Stimulated activated CD4-positive, alpha-beta T cell treated with anti-CD3 and anti-CD28 coated beads, TNF-alpha, amount 100 ng/mL, for 48 hours (primary cell): ENCODE data around the gene VEZT.
A peak's percentile ranks its signal among the peaks of the same experiment; 100 is the strongest.

ENCODE experiments used
- DNase-seq, 3 donors: peaks; one replicate each; pipeline ENCODE4 v3.0.0-alpha.2; 2020; ENCODE audit warnings: low read depth in 3 of 3

The VEZT gene

DNA sequence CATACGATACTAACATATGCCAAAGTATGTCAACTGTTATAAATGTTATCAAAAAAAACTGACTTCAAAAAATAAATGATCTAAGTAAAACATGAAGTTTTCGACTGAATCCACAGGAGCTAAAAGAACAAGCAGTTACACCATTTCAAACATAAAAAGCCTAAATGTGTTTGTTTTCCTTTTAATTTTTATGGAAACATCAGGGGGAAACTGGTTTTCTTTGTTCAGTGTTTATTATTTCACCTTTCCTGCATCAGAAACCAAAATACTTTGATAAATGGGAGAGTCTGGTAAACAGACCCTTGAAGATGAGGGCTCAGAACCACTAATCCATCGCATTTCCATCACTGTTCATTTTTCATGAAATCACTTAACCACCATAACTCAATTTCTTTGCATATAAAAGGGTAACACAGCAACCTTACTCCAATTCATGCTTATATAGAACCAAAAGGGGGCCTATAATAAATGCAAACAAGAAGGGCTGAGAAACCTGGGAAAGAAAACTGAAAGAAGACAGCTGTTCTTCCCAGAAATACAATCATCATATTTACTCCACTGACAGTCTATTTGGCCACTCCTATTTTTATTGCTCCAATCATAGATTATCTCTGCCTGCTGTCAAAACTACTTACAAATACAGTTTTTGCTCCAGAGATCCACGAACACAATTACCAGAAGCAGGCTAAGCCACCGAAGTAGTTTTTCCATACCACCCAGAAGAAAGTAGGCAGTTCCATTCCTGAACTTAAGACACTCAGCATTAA lies 17.3 kb upstream of the VEZT start:
- no peak for DNase-seq

DNA sequence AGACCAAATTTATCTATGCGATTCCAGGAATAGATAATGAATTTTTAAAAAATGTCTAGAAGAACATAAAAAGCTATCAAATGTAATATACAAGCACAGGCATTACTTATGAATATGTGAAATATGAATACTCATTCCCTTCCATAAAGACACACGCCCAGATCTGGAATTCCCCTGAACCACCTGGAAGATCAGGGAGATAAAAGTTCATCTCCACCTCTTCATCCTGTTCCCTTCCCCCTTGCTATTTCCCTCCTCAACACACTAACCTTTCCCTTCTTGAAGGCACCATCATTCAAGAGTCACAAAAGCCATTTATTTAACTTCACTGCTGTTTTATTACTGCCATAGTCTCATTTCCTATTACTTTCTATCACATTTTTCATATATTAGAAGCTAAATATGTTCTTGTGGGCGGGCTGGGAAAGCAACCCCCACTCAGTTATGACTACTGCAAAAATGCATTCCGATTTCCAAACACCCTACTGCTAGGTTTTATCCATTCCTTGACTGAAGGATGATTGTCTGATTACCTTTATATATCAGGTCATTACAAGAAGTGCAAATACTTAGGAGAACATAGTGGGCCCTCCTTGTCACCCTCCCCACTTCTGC lies 16.4 kb upstream of the VEZT start:
- no peak for DNase-seq

DNA sequence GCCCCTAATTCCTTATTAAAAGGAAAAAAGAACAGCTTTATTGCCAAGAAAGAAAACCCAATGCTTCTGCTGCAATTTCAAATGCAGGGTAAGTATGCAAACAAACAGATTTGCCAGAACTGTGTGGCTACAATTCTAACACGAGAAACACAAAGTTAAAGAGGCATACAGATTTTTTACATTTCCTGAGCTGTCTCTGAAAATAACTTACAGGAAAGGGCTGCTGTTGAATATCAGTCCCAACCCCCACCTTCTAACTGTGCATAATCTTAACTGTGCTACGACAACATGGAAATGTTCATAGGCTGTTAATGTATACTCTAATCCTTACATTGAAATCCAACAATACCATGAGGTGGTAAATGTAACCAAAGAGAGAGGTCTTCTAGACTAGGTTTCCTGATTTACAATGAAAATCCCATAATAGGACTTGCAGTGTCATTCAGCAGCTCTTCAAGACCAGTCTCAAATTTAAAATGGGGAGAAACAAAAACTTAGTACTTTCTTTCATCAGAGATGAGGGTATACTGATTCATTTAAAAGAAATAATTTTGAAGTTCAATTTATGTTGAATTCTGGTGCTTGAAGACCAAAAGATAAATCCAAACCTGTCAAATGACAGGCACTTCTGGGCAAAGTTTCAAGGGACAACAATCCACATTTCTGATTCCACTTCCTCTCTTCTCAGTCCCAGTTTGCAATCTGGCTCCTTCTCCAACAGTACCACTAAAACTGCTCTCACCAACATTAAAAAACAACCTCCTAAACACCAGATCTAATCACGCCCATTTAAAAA lies 14.7 kb upstream of the VEZT start:
- DNase-seq, result no peak

DNA sequence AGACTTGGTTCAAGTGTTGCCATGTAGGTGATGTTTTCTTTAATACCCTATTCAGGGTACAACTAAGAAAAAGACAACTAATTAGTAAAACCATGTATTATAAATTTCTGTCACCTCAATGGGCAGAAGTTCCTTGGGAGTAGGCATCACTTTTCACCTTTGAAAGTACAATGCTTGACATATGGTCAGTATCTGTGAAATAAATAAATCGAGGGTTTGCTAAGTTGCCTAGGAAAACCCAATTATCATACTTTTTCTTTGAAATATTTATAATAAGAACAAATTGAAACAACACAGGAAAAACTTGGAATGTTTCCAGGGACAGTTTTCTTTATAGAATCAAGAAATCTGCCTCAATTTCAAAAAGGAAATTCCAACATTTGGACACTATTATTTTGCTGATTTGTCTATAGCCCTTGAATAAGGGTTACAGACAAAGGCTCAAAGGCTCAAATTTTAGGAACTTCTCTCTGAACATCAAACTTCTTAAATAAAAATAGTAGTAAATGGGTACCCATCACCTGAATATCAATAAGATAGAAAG lies 14.0 kb upstream of the VEZT start:
- DNase-seq, result no peak

DNA sequence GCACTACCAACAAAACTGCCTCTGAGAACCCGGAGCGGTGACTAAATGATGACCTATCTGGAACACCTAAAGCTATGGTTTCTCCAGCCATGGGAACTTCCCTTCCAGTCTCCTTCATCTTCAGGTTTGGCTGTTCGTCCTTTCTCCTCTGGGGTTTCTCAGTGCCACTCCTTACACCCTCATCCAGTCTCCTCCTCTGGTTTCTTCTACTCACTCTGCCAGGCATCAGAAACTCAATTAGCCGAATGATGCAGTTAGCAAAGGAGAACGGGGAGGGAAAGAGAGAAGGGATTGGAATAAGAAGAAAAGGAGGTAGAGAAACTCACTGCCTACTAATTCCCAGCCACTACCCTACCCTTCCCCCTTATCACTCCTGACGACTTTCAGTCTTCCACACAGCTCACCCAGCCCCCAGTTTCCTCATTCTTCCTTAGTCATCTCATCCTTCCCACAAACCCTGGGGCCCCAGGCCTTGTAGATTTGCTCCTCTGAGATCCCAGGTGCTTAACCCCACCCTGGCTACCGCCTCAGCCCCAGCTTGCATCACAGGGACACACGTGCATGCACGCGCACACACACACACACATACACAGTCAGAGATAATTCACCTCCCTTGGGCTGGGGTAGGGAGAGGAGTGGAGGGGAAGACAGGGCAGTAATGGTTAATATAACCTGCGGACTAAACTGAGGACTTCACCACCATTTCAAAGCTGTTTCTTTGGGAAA lies 13.3 kb upstream of the VEZT start:
- no peak for DNase-seq

DNA sequence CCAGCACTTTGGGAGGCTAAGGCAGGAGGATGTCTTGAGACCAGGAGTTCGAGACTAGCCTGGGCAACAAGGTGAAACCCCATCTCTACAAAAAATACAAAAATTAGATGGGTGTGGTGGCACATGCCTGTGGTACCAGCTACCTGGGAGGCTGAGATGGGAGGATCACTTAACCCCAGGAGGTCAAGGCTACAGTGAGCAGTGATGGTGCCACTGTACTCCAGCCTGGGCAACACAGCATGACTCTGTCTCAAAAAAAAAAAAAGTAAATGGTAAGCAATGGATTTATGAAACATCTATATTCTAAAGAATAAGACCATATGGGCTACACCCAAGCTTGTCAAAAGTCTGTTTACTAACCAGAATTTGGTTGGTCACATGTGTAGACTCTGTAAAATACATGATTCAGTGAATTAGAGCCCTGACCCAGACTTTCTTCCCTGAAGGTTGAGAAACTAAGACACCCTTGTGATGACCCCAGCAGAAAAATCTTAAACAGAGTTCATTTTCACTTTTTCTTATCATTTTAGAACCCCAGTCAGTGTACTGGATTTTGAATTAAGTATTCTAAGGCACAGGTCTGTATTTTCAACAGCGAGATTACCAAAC lies 12.5 kb upstream of the VEZT start:
- DNase-seq, result no peak

DNA sequence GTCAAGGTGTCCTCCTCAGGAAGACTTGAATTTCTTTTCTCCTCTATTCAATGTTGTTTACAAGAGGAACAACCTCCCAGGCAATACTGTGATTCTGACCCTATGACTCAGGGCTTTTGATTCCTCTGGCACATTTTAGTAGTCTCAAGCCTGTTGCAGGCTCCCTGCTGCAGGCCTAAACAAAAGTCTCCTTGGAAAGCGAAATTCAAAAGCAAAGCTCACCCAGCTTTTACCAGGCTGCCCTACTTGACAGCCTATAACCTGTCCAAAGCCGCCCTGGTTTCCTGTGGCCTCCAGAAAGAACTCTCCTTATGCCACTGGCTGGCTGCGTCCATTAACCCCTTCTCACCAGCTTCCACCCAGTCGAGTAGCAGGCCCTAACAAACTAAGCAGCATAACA lies 11.9 kb upstream of the VEZT start:
- no peak for DNase-seq

DNA sequence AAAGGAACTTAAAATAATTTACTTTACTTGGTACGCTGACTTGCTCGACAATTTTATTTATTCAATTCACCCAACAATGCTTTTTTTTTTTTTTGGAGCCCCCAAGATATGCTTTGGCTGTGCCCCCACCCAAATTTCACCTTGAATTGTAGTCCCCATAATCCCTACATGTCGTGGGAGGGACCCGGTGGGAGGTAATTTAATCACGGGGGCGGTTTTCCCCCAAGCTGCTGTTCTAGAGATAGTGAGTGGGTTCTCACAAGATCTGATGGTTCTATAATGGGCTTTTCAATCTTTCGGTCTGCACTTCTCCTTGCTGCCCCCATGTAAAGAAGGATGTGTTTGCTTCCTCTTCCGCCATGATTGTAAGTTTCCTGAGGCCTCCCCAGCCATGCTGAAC lies 10.7 kb upstream of the VEZT start:
- no peak for DNase-seq

DNA sequence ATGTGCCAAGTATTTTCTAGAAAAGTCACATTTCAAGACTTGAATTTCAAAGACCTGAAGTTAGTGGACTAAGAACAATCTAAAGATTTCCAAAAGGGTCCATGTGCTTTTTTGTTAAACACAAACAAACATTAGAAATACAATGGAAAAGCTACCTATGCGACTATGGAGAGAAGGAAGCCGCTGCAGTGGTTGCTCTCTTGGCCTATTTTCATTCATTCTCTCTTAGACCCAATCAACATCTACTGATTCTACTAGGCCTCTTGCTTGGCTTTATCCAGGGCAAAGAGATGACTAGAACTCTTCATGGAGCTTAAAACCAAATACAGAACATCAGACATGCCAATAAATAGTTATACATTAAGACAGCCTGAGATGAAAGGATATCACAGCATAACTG lies 10.2 kb upstream of the VEZT start:
- DNase-seq, result no peak

DNA sequence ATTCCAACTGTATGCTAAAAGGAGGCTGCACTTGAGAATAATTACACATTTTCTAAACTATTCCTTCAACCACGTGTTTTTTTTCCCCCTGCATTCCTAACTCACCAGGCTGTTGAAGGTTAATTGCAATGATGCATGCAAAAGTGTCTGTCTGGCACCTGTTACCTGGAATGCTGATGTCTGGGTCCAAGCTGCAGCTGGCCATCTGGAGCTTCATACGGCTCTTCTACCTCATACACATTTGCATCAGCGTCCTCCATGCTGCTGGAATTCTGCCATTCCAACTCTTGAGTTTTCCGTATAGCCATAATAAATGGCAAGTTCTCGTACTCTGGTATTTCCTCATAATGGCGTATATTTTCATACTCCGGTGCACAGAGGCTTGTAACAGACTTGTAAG lies 8.9 kb upstream of the VEZT start:
- DNase-seq, result no peak

DNA sequence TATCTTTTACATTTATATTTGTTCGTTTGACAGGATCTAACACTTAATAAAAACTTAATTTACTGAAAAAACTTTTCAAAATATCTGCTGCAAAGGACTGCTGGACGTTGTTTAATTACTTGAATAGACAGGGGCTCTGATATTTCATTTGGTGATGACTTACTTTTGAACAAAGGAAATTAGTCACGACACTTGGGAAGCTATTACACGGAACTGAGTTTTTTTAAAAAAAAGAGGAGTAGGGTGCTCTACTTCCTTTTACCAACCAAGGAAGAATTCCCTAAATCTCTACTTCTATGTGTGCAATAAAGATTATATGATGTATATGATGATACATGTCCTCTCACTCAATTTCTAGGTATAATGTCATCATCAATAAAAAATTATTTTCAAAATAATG lies 5.0 kb upstream of the VEZT start:
- no peak for DNase-seq

DNA sequence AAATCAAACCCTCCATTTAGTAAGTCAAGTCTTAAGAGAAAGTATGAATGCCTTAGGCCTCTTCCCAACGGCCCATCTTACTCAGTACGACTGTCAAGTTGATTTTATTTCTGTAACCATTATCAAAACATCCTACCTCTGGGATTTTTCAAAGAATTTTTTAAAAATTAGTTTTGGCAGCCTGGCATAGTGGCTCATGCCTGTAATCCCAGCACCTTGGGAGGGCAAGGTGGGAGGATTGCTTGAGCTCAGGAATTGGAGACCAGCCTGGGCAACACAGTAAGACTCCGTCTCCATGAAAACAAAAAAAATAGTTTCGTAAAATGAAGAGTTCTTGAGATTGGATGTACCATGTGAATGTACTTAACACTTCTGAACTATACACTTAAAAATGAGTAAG lies 4.5 kb upstream of the VEZT start:
- no peak for DNase-seq

DNA sequence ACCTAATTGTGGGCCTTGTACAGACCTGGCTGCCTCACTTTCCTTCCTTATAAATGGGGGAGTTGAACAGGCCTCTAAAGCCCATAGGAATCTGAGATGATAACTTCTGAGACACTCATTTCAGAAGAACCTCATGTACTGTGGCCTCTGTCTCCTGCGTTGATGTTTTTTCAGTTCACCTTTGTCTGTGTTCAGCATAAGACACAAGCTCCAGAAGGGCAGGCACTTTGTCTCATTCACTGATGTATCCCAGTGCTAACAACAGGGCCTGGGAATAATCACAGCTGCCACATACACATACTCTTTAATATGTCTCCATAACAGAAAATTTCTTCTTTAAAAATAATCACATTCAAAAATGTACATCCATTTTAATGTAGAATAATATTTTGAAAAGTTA lies 3.7 kb upstream of the VEZT start:
- no peak for DNase-seq

DNA sequence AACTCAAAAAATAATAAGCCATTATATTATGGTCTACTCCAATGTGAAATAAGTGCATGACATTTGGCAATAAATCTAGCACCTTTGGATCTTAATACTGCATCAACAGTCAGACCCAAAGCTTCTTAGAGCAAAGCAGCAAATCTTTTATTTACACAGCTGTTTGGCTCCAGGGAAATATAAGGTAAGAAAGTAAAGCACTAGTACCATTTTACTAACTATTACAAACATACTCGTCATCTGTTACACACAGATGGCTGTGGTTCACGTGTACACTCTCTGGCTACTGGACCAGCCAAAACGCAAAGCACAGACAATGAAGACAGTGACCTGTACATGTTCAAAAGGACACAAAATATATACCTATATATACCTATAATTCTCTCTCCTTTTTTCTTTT lies 3.1 kb upstream of the VEZT start:
- DNase-seq, result no peak

DNA sequence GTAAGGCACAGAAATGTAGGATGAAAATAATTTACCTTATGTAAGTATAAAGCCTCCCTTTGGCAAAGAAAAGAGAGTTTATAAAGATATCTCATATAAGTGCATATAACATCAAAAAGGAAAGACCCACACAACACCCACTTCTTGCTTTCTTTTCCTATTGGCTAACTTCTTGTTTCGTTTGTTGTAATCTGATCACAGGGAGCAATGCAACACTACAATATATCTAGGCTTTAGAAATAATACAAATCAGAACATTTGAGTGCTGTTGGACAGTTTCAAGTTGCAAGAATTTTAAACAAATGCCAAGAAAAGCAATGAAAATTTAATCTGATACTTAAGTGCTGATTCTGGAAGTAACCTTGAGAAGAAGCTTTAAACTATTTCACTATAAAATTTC lies 1.7 kb upstream of the VEZT start:
- DNase-seq, result no peak

DNA sequence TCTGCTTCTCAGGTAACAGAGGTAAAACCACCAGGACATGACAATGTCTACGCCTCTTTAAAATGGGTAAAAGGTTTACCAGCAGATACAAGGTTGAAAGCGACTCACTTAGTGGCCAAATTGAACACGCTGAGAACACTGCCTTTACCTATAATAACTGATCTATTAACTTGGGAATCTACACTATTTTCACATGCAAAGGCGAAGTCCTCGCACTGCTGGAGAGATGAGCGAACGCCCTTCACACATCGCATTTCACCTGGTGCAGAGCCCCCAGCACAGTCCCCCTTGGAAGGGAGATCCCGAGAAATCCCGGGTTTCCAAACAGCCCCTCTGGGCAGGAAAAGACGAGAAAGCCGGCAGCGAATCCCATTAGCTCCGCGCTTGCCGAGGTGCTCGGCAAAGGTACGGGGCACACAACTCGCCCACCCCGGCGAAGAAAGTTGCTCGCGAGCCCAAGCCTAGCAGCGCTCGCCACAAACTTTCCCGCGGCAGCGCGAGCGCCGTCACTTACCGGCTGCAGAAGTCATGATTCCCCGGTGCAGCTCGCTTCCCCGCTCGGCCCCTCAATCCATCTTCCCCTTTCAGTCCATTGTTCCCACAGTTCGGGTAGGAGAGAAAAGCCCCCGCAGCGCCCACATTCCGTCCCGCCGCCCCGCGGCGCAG lies 763 bp upstream of the VEZT start:
- no peak for DNase-seq

DNA sequence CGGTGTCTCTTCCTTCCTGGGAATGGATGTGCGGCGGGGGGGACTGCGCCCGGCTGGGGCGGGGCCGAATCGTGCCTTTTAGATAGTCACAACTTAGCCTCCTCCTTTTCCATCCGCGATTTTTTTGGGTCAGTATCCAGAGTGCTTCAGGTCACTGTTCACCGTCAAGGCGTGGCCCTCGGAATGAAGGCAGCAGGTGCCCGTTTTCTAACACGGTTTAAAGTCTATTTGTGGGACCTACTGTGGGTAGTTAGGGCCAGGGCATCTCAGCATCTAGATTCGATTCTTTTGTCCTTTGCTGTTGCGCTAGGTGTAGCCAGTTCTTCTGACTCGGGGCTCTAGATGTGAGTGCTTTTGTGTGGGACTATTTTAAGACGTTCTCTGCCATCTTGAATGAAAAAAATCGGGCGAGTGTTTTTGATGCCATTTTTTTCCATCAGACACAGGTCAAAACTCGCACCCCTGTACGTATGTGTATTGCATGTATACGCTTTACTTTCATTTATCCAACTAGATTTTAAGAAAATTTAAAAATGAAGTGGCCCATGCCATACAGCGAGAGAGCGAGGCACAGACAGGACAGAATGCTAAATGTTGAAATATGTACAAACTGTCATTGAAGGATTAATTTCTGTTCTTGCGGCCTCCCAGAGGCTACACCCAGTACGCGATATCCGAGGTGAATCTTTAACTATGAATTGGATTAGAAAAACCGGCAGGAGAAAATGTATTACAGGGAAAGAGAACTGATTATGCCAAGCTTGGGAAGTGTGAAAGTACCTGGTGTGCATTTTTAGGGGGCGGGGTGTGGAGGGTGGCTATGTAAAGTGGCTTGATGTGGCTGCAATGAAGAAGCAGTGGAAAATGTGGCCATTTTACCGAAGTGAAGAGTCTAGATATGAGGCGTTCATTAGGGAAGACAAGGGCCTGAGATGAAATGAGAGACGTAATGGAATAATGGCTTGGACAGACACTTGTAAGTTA lies 835 bp downstream of the VEZT start:
- peak in 1 of 3 donors; percentile 32 for DNase-seq

DNA sequence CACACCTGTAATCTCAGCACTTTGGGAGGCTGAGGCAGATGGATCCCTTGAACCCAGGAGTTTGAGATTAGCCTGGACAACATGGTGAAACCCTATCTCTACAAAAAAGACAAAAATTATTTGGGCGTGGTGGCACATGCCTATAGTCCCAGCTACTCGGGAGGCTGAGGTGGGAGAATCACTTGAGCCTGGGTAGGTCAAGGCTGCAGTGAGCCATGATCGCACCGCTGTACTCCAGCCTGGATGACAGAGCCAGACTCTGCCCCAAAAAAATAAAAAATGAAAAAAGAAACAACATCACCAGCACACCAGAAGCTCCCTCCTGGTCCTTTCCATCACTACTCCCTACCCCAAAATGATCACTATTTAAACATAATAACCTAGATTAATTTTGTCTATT lies 2.6 kb downstream of the VEZT start:
- DNase-seq, result no peak

DNA sequence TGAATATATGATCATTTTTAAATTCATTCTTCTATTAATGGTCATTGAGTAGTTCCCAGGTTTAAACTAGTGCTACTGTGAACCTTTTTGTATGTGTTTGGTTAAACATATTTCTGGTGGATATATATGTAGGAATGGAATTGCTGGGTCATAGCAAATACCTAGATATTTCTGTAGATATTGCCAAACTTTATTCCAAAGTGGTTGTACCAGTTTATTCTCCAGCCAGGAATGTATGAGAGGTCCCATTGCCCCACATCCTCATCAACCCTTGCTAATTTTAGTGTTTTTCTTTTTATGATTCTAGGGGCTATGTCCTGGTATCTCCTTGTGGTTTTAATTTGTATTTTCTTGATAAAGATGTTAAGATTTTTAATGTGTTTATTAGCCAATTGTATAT lies 3.1 kb downstream of the VEZT start:
- DNase-seq, result no peak
